ENCODE data around the gene CD4. TPM values are rescaled to one million over a fixed set of nuclear protein-coding genes. Genes with fewer than 3 reads are reported as not detected.

Gene CD4
- total RNA-seq, 6 donors from 2014 or later: 10.5 to 86.6 (median 35.6) TPM

GRCh38 chr12:6866163-6866919 is 77.0 kb downstream of the CD4 start:
- Histone ChIP-seq H3K4me3 (peak overlapping the region in 3 of 4 donors; percentile 93 to 100 (median 99)), H3K27ac (peak overlapping the region; percentile 93 to 97 (median 96)), H3K27me3 (no peaks in the 10 kb centered on the region), H3K4me1 (peaks cover 33 to 43% (median 37%) of the 10 kb centered on the region in 4 donors), H3K36me3 (peaks cover 17 to 70% (median 46%) of the 10 kb centered on the region in 4 donors), H3K9me3 (no peaks in the 10 kb centered on the region)
- WGBS, 2 donors: 79 to 85% methylated on average over 18 to 19 of the region's 19 CpGs
- TF ChIP-seq CTCF (IDR thresholded peaks at IDR 0.05): no peak
- TF ChIP-seq EP300 (IDR thresholded peaks at IDR 0.05): no peak
- no peak for TF ChIP-seq POLR2AphosphoS5 (IDR thresholded peaks at IDR 0.05)
- TF ChIP-seq POLR2A (IDR thresholded peaks at IDR 0.05): no peak
- DNase-seq (peak in 1 of 2 donors; percentile 62), ATAC-seq (ENCODE audit: low FRiP score in 2 of 2) (no peak)

- Histone ChIP-seq H3K4me3 (peak overlapping the region; percentile 53 to 100 (median 96)), H3K9me3 (no peaks in the 10 kb centered on the region), H3K36me3 (peaks cover 10 to 65% (median 40%) of the 10 kb centered on the region in 4 donors), H3K27ac (peak overlapping the region; percentile 93 to 97 (median 96)), H3K27me3 (no peaks in the 10 kb centered on the region), H3K4me1 (peaks cover 39 to 49% (median 43%) of the 10 kb centered on the region in 4 donors)
- DNase-seq (peak; percentile 44 to 77), ATAC-seq (ENCODE audit: low FRiP score in 2 of 2) (peak; percentile 1 to 3)
- WGBS, 2 donors: 0 to 3% methylated on average over 1 to 30 of the region's 33 CpGs
- TF ChIP-seq POLR2AphosphoS5 (IDR thresholded peaks at IDR 0.05) (no peak), POLR2A (IDR thresholded peaks at IDR 0.05) (no peak), CTCF (IDR thresholded peaks at IDR 0.05) (peak in 1 of 6 experiments; percentile 11), EP300 (IDR thresholded peaks at IDR 0.05) (no peak)
Measured at GRCh38 chr12:6866920-6867412, 77.6 kb downstream of the CD4 start.

GRCh38 chr12:6867413-6868210 is 78.3 kb downstream of the CD4 start, which contains the start of gene TPI1:
TSS of gene TPI1 (plus strand) at chr12:6867531. CDS start at chr12:6867567, 36 bp downstream.
- peak; percentile 88 to 93 for ATAC-seq (ENCODE audit: low FRiP score in 2 of 2)
- Histone ChIP-seq H3K4me3 (peak within 1 kb of the TSS; percentile 70 to 100 (median 96)), H3K36me3 (peaks cover 8 to 59% (median 37%) of the 10 kb centered on the region in 4 donors), H3K4me1 (peaks cover 42 to 56% (median 46%) of the 10 kb centered on the region in 4 donors), H3K27me3 (no peaks in the 10 kb centered on the region), H3K27ac (peak within 1 kb of the TSS; percentile 93 to 97 (median 96)), H3K9me3 (no peaks in the 10 kb centered on the region)
- peak; percentile 88 to 96 for DNase-seq
- WGBS, 2 donors: 0 to 1% methylated on average over 41 to 52 of the region's 86 CpGs
- peak in 1 of 4 donors; percentile 32 for TF ChIP-seq EP300 (IDR thresholded peaks at IDR 0.05)
- peak; percentile 98 to 100 for TF ChIP-seq POLR2AphosphoS5 (IDR thresholded peaks at IDR 0.05)
- TF ChIP-seq CTCF (IDR thresholded peaks at IDR 0.05): peak in 2 of 6 experiments; percentile 13 to 22
- TF ChIP-seq POLR2A (IDR thresholded peaks at IDR 0.05): peak; percentile 96 to 99 (median 97)

GRCh38 chr12:6868211-6869048 is 79.1 kb downstream of the CD4 start:
- TF ChIP-seq POLR2A (IDR thresholded peaks at IDR 0.05) (no peak), CTCF (IDR thresholded peaks at IDR 0.05) (no peak), EP300 (IDR thresholded peaks at IDR 0.05) (no peak), POLR2AphosphoS5 (IDR thresholded peaks at IDR 0.05) (no peak)
- Histone ChIP-seq H3K27me3 (no peaks in the 10 kb centered on the region), H3K36me3 (peaks cover 4 to 50% (median 31%) of the 10 kb centered on the region in 4 donors), H3K27ac (peak overlapping the region; percentile 93 to 97 (median 96)), H3K4me3 (peak overlapping the region; percentile 70 to 100 (median 96)), H3K9me3 (no peaks in the 10 kb centered on the region), H3K4me1 (peaks cover 42 to 58% (median 46%) of the 10 kb centered on the region in 4 donors)
- ATAC-seq (ENCODE audit: low FRiP score in 2 of 2): peak in 1 of 2 donors; percentile 0
- no peak for DNase-seq
- WGBS, 2 donors: 12 to 13% methylated on average over 21 to 22 of the region's 22 CpGs

All from upper lobe of left lung (tissue), 6 donors.